ENCODE data around the gene GNG7. TPM values are rescaled to one million over a fixed set of nuclear protein-coding genes. Genes with fewer than 3 reads are reported as not detected.
"Not testable (repeated sequence)": the region's sequence is repeated elsewhere in the genome, so short reads cannot be mapped to it uniquely, and the experiment has no call there.

The GNG7 gene
- total RNA-seq, 1 donor from 2014 or later, result 8.5 TPM

GRCh38 chr19:2573916-2574315, 128.6 kb downstream of the GNG7 start:
- TF ChIP-seq, protein P1, sequence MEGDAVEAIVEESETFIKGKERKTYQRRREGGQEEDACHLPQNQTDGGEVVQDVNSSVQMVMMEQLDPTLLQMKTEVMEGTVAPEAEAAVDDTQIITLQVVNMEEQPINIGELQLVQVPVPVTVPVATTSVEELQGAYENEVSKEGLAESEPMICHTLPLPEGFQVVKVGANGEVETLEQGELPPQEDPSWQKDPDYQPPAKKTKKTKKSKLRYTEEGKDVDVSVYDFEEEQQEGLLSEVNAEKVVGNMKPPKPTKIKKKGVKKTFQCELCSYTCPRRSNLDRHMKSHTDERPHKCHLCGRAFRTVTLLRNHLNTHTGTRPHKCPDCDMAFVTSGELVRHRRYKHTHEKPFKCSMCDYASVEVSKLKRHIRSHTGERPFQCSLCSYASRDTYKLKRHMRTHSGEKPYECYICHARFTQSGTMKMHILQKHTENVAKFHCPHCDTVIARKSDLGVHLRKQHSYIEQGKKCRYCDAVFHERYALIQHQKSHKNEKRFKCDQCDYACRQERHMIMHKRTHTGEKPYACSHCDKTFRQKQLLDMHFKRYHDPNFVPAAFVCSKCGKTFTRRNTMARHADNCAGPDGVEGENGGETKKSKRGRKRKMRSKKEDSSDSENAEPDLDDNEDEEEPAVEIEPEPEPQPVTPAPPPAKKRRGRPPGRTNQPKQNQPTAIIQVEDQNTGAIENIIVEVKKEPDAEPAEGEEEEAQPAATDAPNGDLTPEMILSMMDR (IDR thresholded peaks at IDR 0.05; ENCODE audit: unreplicated experiment), result no peak

GRCh38 chr19:2572152-2572551, 130.3 kb downstream of the GNG7 start:
- not testable (repeated sequence) for H3K4me1 Mint-ChIP-seq; H3K27me3 Mint-ChIP-seq (ENCODE audit: low read depth); H3K4me3 Mint-ChIP-seq; H3K36me3 Mint-ChIP-seq; DNase-seq (ENCODE audit: low spot score in 2 of 2, unreplicated experiment in 2 of 2); H3K9me3 Mint-ChIP-seq
- peak overlapping the region; percentile 75 for H3K27ac Mint-ChIP-seq

More at GRCh38 chr19:2573916-2574315, 128.6 kb downstream of the GNG7 start:
- Mint-ChIP-seq H3K27me3 (ENCODE audit: low read depth) (no peaks in the 10 kb centered on the region), H3K4me1 (peaks cover 19% of the 10 kb centered on the region), H3K36me3 (no peaks in the 10 kb centered on the region), H3K9me3 (peaks cover 5% of the 10 kb centered on the region), H3K4me3 (no peak overlapping the region), H3K27ac (no peak overlapping the region)
- DNase-seq (ENCODE audit: low spot score in 2 of 2, unreplicated experiment in 2 of 2), result peak in 1 of 2 experiments; percentile 35

GRCh38 chr19:2569596-2570465, 132.7 kb downstream of the GNG7 start:
- TF ChIP-seq, protein P1 (IDR thresholded peaks at IDR 0.05; ENCODE audit: unreplicated experiment), result no peak
- DNase-seq (ENCODE audit: low spot score in 2 of 2, unreplicated experiment in 2 of 2), result no peak
- Mint-ChIP-seq H3K36me3 (no peaks in the 10 kb centered on the region), H3K9me3 (peaks cover 5% of the 10 kb centered on the region), H3K27ac (no peak overlapping the region), H3K4me1 (peaks cover 5% of the 10 kb centered on the region), H3K4me3 (no peak overlapping the region), H3K27me3 (ENCODE audit: low read depth) (no peaks in the 10 kb centered on the region)

GRCh38 chr19:2567996-2568395, 134.5 kb downstream of the GNG7 start:
- Mint-ChIP-seq H3K27me3 (ENCODE audit: low read depth) (no peaks in the 10 kb centered on the region), H3K36me3 (no peaks in the 10 kb centered on the region), H3K4me3 (no peak overlapping the region), H3K4me1 (peaks cover 5% of the 10 kb centered on the region), H3K9me3 (peaks cover 5% of the 10 kb centered on the region), H3K27ac (no peak overlapping the region)
- DNase-seq (ENCODE audit: low spot score in 2 of 2, unreplicated experiment in 2 of 2), result no peak
- TF ChIP-seq, protein P1 (IDR thresholded peaks at IDR 0.05; ENCODE audit: unreplicated experiment), result no peak

- DNase-seq (ENCODE audit: low spot score in 2 of 2, unreplicated experiment in 2 of 2), result no peak
- Mint-ChIP-seq H3K36me3 (no peaks in the 10 kb centered on the region), H3K27me3 (ENCODE audit: low read depth) (no peaks in the 10 kb centered on the region), H3K4me1 (peaks cover 5% of the 10 kb centered on the region), H3K27ac (no peak overlapping the region), H3K4me3 (no peak overlapping the region), H3K9me3 (peaks cover 5% of the 10 kb centered on the region)
- TF ChIP-seq, protein P1 (IDR thresholded peaks at IDR 0.05; ENCODE audit: unreplicated experiment), result no peak
Measured at GRCh38 chr19:2567580-2567979, 134.9 kb downstream of the GNG7 start.

- not testable (repeated sequence) for H3K9me3 Mint-ChIP-seq; DNase-seq (ENCODE audit: low spot score in 2 of 2, unreplicated experiment in 2 of 2); H3K4me1 Mint-ChIP-seq; H3K4me3 Mint-ChIP-seq; H3K27me3 Mint-ChIP-seq (ENCODE audit: low read depth); H3K36me3 Mint-ChIP-seq; H3K27ac Mint-ChIP-seq
Measured at GRCh38 chr19:2563546-2563945, 138.9 kb downstream of the GNG7 start.
